ENCODE measurements around the gene ZNF425. TPM values are rescaled to one million over a fixed set of nuclear protein-coding genes. Genes with fewer than 3 reads are reported as not detected.

ZNF425 gene
- total RNA-seq, 2 experiments from 2014 or later, result 1.4 to 1.6 TPM

DNA sequence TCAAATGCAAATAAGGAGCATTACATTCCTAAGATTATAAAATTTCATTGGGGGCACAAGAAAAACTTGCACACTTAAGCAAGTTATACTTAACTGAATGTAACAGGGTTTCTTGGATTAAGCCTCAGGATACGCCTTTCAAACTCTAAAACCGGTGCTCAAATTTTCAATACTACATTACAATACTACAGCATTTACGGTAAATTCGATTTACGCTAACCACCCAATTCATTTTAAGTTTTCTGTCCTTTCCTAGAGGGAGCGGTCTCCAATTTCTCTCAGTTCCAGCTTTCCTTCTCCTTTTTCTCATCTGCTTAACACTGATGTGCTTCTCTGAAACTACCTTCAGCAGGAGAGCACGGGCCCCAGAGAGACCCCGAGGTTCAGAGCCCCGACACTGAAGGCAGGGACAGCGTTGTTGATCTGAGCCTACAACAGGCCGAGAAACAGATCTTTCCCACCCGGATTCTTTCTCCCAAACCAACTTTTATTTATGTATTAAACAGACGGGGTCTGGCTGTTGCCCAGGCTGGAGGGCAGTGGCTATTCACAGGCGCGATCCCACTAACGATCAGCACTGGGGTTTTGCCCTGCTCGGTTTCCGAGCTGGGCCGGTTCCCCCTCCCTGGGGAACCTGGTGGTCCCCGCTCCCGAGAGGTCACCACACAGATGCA lies 798 bp downstream of the ZNF425 start:
- intact Hi-C loops (cut with micrococcal nuclease; ENCODE audit: unreplicated experiment), result no loop called here
- H3K79me2 ChIP-seq (ENCODE audit: insufficient read depth, low read depth, low read length), result peaks cover 23% of the 10 kb centered on the region
- no peaks in the 10 kb centered on the region for H4K20me1 ChIP-seq (ENCODE audit: insufficient read depth, low read length)
- H3K9me3 ChIP-seq (ENCODE audit: low read length), result peaks cover 2% of the 10 kb centered on the region
- H3K4me3 ChIP-seq (ENCODE audit: low read depth, low read length, poor library complexity, severe bottlenecking), result peak overlapping the region; percentile 84
- CTCF ChIA-PET (ENCODE audit: unreplicated experiment), result interaction anchor here (1.5 kb wide), 1 partner anchor 22 kb away, joined by 12 read pairs; the partner anchor contains the start of gene ZNF398
- POLR2A ChIA-PET, result interaction anchor here (0.6 to 2.7 kb wide), 8 partner anchors 10 to 118 kb away, joined by 3 to 15 read pairs (median 4); partner anchors contain the start of gene ZNF398
- peak; percentile 29 for DNase-seq (ENCODE audit: low spot score)
- peaks cover 13% of the 10 kb centered on the region for H3K4me1 ChIP-seq (ENCODE audit: insufficient read depth, low read length, poor library complexity, severe bottlenecking)
- peak overlapping the region; percentile 70 for H3K27ac ChIP-seq (ENCODE audit: low read depth, low read length, poor library complexity, severe bottlenecking)
- peak overlapping the region; percentile 94 for H3K4me2 ChIP-seq (ENCODE audit: low read length)
- peaks cover 12% of the 10 kb centered on the region for H3K36me3 ChIP-seq (ENCODE audit: insufficient read depth, low read length)
- H3K9me2 ChIP-seq (ENCODE audit: insufficient read depth, low read length), result no peaks in the 10 kb centered on the region
- TSS peak; percentile 74 for BruUV-seq (replicated peaks)
- TF ChIP-seq EZH2phosphoT487 (IDR thresholded peaks at IDR 0.05; ENCODE audit: borderline replicate concordance, low read depth, low read length), result no peak
- TF ChIP-seq, protein P1, sequence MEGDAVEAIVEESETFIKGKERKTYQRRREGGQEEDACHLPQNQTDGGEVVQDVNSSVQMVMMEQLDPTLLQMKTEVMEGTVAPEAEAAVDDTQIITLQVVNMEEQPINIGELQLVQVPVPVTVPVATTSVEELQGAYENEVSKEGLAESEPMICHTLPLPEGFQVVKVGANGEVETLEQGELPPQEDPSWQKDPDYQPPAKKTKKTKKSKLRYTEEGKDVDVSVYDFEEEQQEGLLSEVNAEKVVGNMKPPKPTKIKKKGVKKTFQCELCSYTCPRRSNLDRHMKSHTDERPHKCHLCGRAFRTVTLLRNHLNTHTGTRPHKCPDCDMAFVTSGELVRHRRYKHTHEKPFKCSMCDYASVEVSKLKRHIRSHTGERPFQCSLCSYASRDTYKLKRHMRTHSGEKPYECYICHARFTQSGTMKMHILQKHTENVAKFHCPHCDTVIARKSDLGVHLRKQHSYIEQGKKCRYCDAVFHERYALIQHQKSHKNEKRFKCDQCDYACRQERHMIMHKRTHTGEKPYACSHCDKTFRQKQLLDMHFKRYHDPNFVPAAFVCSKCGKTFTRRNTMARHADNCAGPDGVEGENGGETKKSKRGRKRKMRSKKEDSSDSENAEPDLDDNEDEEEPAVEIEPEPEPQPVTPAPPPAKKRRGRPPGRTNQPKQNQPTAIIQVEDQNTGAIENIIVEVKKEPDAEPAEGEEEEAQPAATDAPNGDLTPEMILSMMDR (conservative IDR thresholded peaks at IDR 0.05; ENCODE audit: low read length), result no peak
- H2AFZ ChIP-seq (ENCODE audit: low read length), result peak overlapping the region; percentile 47

DNA sequence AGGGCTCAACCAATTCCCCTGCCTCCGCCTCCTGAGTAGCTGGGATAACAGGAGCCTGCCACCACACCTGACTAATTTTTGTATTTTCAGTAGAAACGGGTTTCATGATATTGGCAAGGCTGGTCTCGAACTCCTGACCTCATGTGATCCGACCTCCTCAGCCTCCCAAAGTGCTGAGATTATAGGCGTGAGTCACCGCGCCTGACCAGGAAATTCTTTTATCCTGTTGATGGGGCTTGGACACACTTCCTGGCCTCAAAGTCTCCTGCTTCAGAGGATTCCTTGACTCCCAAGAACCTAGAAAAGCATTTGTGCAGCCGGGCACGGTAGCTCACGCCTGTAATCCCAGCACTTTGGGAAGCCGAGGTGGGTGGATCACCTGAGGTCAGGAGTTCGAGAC lies 16.2 kb downstream of the ZNF425 start:
- TF ChIP-seq, protein P1 (conservative IDR thresholded peaks at IDR 0.05; ENCODE audit: low read length), result no peak
- no peak for TF ChIP-seq EZH2phosphoT487 (IDR thresholded peaks at IDR 0.05; ENCODE audit: borderline replicate concordance, low read depth, low read length)
- no TSS peak for BruUV-seq (replicated peaks)
- H3K27ac ChIP-seq (ENCODE audit: low read depth, low read length, poor library complexity, severe bottlenecking), result no peak overlapping the region
- H3K9me2 ChIP-seq (ENCODE audit: insufficient read depth, low read length), result no peaks in the 10 kb centered on the region
- no peak overlapping the region for H3K4me2 ChIP-seq (ENCODE audit: low read length)
- H3K36me3 ChIP-seq (ENCODE audit: insufficient read depth, low read length), result no peaks in the 10 kb centered on the region
- ChIA-PET POLR2A (interaction anchor here (0.6 to 1.5 kb wide), 2 partner anchors 10 to 48 kb away, joined by 3 to 5 read pairs; no protein-coding TSS in a partner anchor), CTCF (ENCODE audit: unreplicated experiment) (no interaction called here)
- no peaks in the 10 kb centered on the region for H3K79me2 ChIP-seq (ENCODE audit: insufficient read depth, low read depth, low read length)
- no peaks in the 10 kb centered on the region for H3K4me1 ChIP-seq (ENCODE audit: insufficient read depth, low read length, poor library complexity, severe bottlenecking)
- no peaks in the 10 kb centered on the region for H3K9me3 ChIP-seq (ENCODE audit: low read length)
- H3K4me3 ChIP-seq (ENCODE audit: low read depth, low read length, poor library complexity, severe bottlenecking), result no peak overlapping the region
- no peaks in the 10 kb centered on the region for H4K20me1 ChIP-seq (ENCODE audit: insufficient read depth, low read length)
- no peak for DNase-seq (ENCODE audit: low spot score)
- no peak overlapping the region for H2AFZ ChIP-seq (ENCODE audit: low read length)
- intact Hi-C loops (cut with micrococcal nuclease; ENCODE audit: unreplicated experiment), result no loop called here

DNA sequence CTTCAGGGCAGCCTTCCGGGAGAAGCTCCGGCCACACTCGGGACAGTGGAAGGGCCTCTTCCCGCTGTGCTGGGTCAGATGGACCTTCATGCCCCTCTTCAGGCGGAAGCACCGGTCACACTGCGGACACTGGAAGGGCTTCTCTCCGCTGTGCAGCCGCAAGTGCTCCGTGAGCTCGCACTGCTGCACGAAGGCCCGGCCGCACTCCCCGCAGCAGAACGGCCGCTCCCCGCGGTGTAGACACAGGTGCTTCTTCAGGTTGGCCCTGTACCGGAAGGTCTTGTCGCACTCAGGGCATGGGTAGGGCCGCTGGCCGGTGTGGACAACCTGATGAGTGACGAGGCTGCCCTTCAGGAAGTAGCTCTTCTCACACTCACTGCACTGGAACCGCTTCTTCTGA lies 21.4 kb downstream of the ZNF425 start:
- Histone ChIP-seq H3K4me2 (ENCODE audit: low read length) (no peak overlapping the region), H3K4me1 (ENCODE audit: insufficient read depth, low read length, poor library complexity, severe bottlenecking) (no peaks in the 10 kb centered on the region), H3K36me3 (ENCODE audit: insufficient read depth, low read length) (no peaks in the 10 kb centered on the region), H4K20me1 (ENCODE audit: insufficient read depth, low read length) (no peaks in the 10 kb centered on the region), H2AFZ (ENCODE audit: low read length) (no peak overlapping the region), H3K79me2 (ENCODE audit: insufficient read depth, low read depth, low read length) (no peaks in the 10 kb centered on the region), H3K27ac (ENCODE audit: low read depth, low read length, poor library complexity, severe bottlenecking) (no peak overlapping the region), H3K9me2 (ENCODE audit: insufficient read depth, low read length) (no peaks in the 10 kb centered on the region), H3K4me3 (ENCODE audit: low read depth, low read length, poor library complexity, severe bottlenecking) (no peak overlapping the region), H3K9me3 (ENCODE audit: low read length) (no peaks in the 10 kb centered on the region)
- POLR2A ChIA-PET, result no interaction called here
- intact Hi-C loops (cut with micrococcal nuclease; ENCODE audit: unreplicated experiment), result no loop called here
- TF ChIP-seq EZH2phosphoT487 (IDR thresholded peaks at IDR 0.05; ENCODE audit: borderline replicate concordance, low read depth, low read length), result no peak
- TF ChIP-seq, protein P1 (conservative IDR thresholded peaks at IDR 0.05; ENCODE audit: low read length), result no peak
- DNase-seq (ENCODE audit: low spot score), result no peak
- BruUV-seq (replicated peaks), result no TSS peak
- CTCF ChIA-PET (ENCODE audit: unreplicated experiment), result interaction anchor here (0.6 kb wide), 1 partner anchor 422 kb away, joined by 3 read pairs; no protein-coding TSS in a partner anchor
